NOMO-1 treated with DMSO at 0.1 percent for 48 hours (cell line): Measurements from ENCODE around the gene CAST.
"Not testable (repeated sequence)": the region's sequence is repeated elsewhere in the genome, so short reads cannot be mapped to it uniquely, and the experiment has no call there.

Experiments
- DNase-seq: peaks from one replicate; lab custom pipeline; 2025; ENCODE audit not compliant: unreplicated experiment; lab: John Stamatoyannopoulos, UW

Gene CAST

GRCh38 chr5:96775689-96776088 lies 113.5 kb downstream of the CAST start:
- no peak for DNase-seq

- no peak for DNase-seq
Measured at GRCh38 chr5:96776621-96777020, 114.4 kb downstream of the CAST start.

- DNase-seq: no peak
Measured at GRCh38 chr5:96778409-96778808, 116.2 kb downstream of the CAST start.

GRCh38 chr5:96780626-96781025 lies 118.5 kb downstream of the CAST start:
- DNase-seq: no peak

GRCh38 chr5:96781031-96781971 lies 119.1 kb downstream of the CAST start:
- DNase-seq: no peak

- DNase-seq: no peak
Measured at GRCh38 chr5:96783326-96783725, 121.2 kb downstream of the CAST start.

GRCh38 chr5:96785326-96786109 lies 123.3 kb downstream of the CAST start:
- DNase-seq: no peak

GRCh38 chr5:96788112-96788749 lies 126.1 kb downstream of the CAST start:
- no peak for DNase-seq

GRCh38 chr5:96789794-96790330 lies 127.7 kb downstream of the CAST start:
- no peak for DNase-seq

GRCh38 chr5:96790961-96791504 lies 128.9 kb downstream of the CAST start:
- DNase-seq: no peak

GRCh38 chr5:96794757-96795156 lies 132.6 kb downstream of the CAST start:
- no peak for DNase-seq

GRCh38 chr5:96795626-96796025 lies 133.4 kb downstream of the CAST start:
- no peak for DNase-seq

GRCh38 chr5:96796434-96796833 lies 134.3 kb downstream of the CAST start:
- DNase-seq: no peak

GRCh38 chr5:96801718-96802117 lies 139.5 kb downstream of the CAST start:
- DNase-seq: not testable (repeated sequence)

GRCh38 chr5:96807075-96807654 lies 145.0 kb downstream of the CAST start:
- DNase-seq: peak; percentile 46

GRCh38 chr5:96808541-96808828 lies 146.3 kb downstream of the CAST start:
- no peak for DNase-seq

- no peak for DNase-seq
Measured at GRCh38 chr5:96808868-96809558, 146.8 kb downstream of the CAST start.

- no peak for DNase-seq
Measured at GRCh38 chr5:96809921-96810320, 147.7 kb downstream of the CAST start.

- no peak for DNase-seq
Measured at GRCh38 chr5:96812851-96813250, 150.7 kb downstream of the CAST start.

- no peak for DNase-seq
Measured at GRCh38 chr5:96814041-96814440, 151.9 kb downstream of the CAST start.
